Measurements from ENCODE around the gene POR.
"Not testable (repeated sequence)": the region's sequence is repeated elsewhere in the genome, so short reads cannot be mapped to it uniquely, and the experiment has no call there.

POR gene

GRCh38 chr7:75993689-75994387 lies 78.9 kb downstream of the POR start:
- peak; percentile 52 for DNase-seq

- peak; percentile 90 for DNase-seq
Measured at GRCh38 chr7:75994388-75995051, 79.6 kb downstream of the POR start, which contains the start of gene TMEM120A. TSS of gene TMEM120A (minus strand) at chr7:75994595. CDS start at chr7:75994570, 25 bp downstream.

GRCh38 chr7:75995052-75995471 lies 80.1 kb downstream of the POR start:
- no peak for DNase-seq

- no peak for DNase-seq
Measured at GRCh38 chr7:75995996-75996395, 81.0 kb downstream of the POR start.

GRCh38 chr7:75996476-75996875 lies 81.5 kb downstream of the POR start:
- DNase-seq, result no peak

- DNase-seq, result no peak
Measured at GRCh38 chr7:75998038-75998437, 83.1 kb downstream of the POR start.

GRCh38 chr7:76000566-76000965 lies 85.6 kb downstream of the POR start:
- DNase-seq, result no peak

- no peak for DNase-seq
Measured at GRCh38 chr7:76002139-76002538, 87.2 kb downstream of the POR start.

- no peak for DNase-seq
Measured at GRCh38 chr7:76002822-76003221, 87.9 kb downstream of the POR start.

GRCh38 chr7:76003351-76003750 lies 88.4 kb downstream of the POR start:
- no peak for DNase-seq

GRCh38 chr7:76005004-76005403 lies 90.0 kb downstream of the POR start:
- DNase-seq, result not testable (repeated sequence)

GRCh38 chr7:76008156-76008687 lies 93.3 kb downstream of the POR start:
- no peak for DNase-seq

GRCh38 chr7:76009672-76010600 lies 95.0 kb downstream of the POR start:
- no peak for DNase-seq

- no peak for DNase-seq
Measured at GRCh38 chr7:76011442-76011861, 96.5 kb downstream of the POR start.

- DNase-seq, result no peak
Measured at GRCh38 chr7:76016191-76016947, 101.4 kb downstream of the POR start.

GRCh38 chr7:76018520-76018919 lies 103.6 kb downstream of the POR start:
- not testable (repeated sequence) for DNase-seq

- DNase-seq, result no peak
Measured at GRCh38 chr7:76020031-76020714, 105.2 kb downstream of the POR start.

- no peak for DNase-seq
Measured at GRCh38 chr7:76022026-76022780, 107.2 kb downstream of the POR start.

- no peak for DNase-seq
Measured at GRCh38 chr7:76023002-76023401, 108.0 kb downstream of the POR start.

- DNase-seq, result not testable (repeated sequence)
Measured at GRCh38 chr7:76029682-76030081, 114.7 kb downstream of the POR start.

GRCh38 chr7:76031964-76032363 lies 117.0 kb downstream of the POR start:
- no peak for DNase-seq

Data from GOT3 (cell line).